NCI-H524 (cell line): ENCODE measurements around the gene PLAC8L1.

ENCODE experiments used
- DNase-seq, 2 experiments: peaks; one replicate each; lab custom pipeline; 2025; lab: John Stamatoyannopoulos, UW

The PLAC8L1 gene

GRCh38 chr5:146042628-146043279, 62.6 kb downstream of the PLAC8L1 start:
- peak in 1 of 2 experiments; percentile 23 for DNase-seq

- peak in 1 of 2 experiments; percentile 21 for DNase-seq
Observed at GRCh38 chr5:146041180-146041789, 64.1 kb downstream of the PLAC8L1 start.

- no peak for DNase-seq
Observed at GRCh38 chr5:146040527-146040926, 64.8 kb downstream of the PLAC8L1 start.

GRCh38 chr5:146039420-146039819, 66.0 kb downstream of the PLAC8L1 start:
- DNase-seq, result no peak

- no peak for DNase-seq
Observed at GRCh38 chr5:146034605-146035004, 70.8 kb downstream of the PLAC8L1 start.
